Left lung (tissue), 10 donors: ENCODE data around the gene MYO5C. TPM values are rescaled to one million over a fixed set of nuclear protein-coding genes. Genes with fewer than 3 reads are reported as not detected.
A peak's percentile ranks its signal among the peaks of the same experiment; 100 is the strongest.

Experiments
- ATAC-seq: fragments of 200-7000 bp; cut with Tn5 transposase; one replicate; pipeline ENCODE4 v1.9.1; 2020; ENCODE audit warnings: moderate library complexity
- DNase-seq, 4 donors: peaks; one replicate each; pipeline ENCODE4 v3.0.0-alpha.2; 2013 to 2020
- H3K27ac ChIP-seq, 2 donors: fragments of 200-600 bp; sonication (generic) in 1 of 2; one replicate each; pipeline versions ENCODE4 v1.5.0 to v1.8.0; 2020 to 2021
- H3K27me3 ChIP-seq, 2 donors: fragments of 200-600 bp; sonication (generic) in 1 of 2; one replicate each; pipeline versions ENCODE4 v1.5.0 to v1.8.0; 2020 to 2021
- H3K36me3 ChIP-seq, 2 donors: fragments of 200-600 bp; sonication (generic) in 1 of 2; one replicate each; pipeline versions ENCODE4 v1.5.0 to v1.8.0; 2020 to 2021
- H3K4me1 ChIP-seq, 2 donors: fragments of 200-600 bp; one replicate each; pipeline ENCODE4 v1.8.0; 2021
- H3K4me3 ChIP-seq, 2 donors: fragments of 200-600 bp; sonication (generic) in 1 of 2; one replicate each; pipeline versions ENCODE4 v1.5.0 to v1.8.0; 2020 to 2021; ENCODE audit warnings: mild to moderate bottlenecking in 1 of 2
- H3K9me3 ChIP-seq, 2 donors: fragments of 200-600 bp; sonication (generic) in 1 of 2; one replicate each; pipeline versions ENCODE4 v1.5.0 to v1.8.0; 2020 to 2021
- intact Hi-C, 2 donors: fragments of 100-400 bp; cut with DNase I; formaldehyde crosslinking; loops; one replicate each; pipeline versions ENCODE4 v1.11.2 to v1.14.2; 2022
- polyA plus RNA-seq, 6 donors: library from polyadenylated mRNA; unstranded; fragments of 120-200 nt; gene quantifications; one replicate each; pipeline ENCODE4 v1.2.1, GENCODE V29; 2013; ENCODE audit not compliant: insufficient read length in 6 of 6
- total RNA-seq, 2 donors: library from RNA; stranded (reverse); fragmentation: NEBNext Ultra II Directional; extraction: Animal tissue kit (Norgen Biotek cat#: 25700); gene quantifications; one replicate each; pipeline ENCODE4 v1.2.1, GENCODE V29; 2021
- TF ChIP-seq, protein P1 (sequence below), 2 donors: fragments of 200-600 bp; sonication (generic) in 1 of 2; IDR thresholded peaks; one replicate each; pipeline versions ENCODE4 v1.5.0 to v1.8.0; 2021; ENCODE audit warnings: antibody characterized with exemption in 2 of 2
- donor health status: DM: no; HTN: yes; CAD: no.
- donor health status: DM: no; HTN: no; CAD: no.

MYO5C gene
- total and polyA plus RNA-seq, 8 donors, result 29.7 to 89.2 (median 36.7) TPM

DNA sequence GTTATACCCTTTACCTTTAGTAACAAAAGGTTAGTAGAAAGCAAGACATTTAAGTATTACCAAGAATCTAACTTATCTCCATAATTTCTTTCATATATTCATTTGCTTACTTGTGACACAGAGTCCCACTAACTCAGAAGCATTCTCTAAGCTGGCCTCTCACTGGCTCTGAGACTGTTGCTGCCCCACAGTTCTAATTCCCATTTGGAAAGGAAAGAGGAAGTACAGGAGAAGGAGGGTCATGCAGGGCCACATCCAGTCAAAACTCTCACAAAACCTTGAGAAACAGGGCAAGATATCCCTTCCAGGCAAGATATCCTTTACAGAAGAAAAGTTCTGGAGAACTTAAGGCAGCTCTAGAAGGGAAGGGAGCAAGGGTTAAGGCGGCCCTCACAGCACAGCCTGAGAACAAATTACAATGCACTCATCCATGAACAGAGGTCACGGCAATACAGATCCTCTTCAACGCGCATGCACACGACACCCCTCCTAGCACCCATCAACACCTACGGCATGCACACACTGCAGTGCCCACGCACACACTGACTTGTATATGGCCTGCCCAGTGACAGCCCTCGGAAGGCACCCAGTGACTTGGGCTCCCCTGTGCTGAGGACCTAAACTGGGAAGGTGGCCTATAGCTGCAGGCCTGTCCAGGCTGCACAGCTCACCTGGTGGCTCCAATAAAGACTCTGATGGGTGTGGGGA is 13.0 kb upstream of the MYO5C start:
- Histone ChIP-seq H3K4me1 (no peaks in the 10 kb centered on the region), H3K36me3 (peaks cover 0 to 35% of the 10 kb centered on the region in 2 donors), H3K4me3 (no peak overlapping the region), H3K9me3 (no peaks in the 10 kb centered on the region), H3K27me3 (no peaks in the 10 kb centered on the region), H3K27ac (no peak overlapping the region)
- TF ChIP-seq, protein P1, sequence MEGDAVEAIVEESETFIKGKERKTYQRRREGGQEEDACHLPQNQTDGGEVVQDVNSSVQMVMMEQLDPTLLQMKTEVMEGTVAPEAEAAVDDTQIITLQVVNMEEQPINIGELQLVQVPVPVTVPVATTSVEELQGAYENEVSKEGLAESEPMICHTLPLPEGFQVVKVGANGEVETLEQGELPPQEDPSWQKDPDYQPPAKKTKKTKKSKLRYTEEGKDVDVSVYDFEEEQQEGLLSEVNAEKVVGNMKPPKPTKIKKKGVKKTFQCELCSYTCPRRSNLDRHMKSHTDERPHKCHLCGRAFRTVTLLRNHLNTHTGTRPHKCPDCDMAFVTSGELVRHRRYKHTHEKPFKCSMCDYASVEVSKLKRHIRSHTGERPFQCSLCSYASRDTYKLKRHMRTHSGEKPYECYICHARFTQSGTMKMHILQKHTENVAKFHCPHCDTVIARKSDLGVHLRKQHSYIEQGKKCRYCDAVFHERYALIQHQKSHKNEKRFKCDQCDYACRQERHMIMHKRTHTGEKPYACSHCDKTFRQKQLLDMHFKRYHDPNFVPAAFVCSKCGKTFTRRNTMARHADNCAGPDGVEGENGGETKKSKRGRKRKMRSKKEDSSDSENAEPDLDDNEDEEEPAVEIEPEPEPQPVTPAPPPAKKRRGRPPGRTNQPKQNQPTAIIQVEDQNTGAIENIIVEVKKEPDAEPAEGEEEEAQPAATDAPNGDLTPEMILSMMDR (IDR thresholded peaks at IDR 0.05), result no peak
- ATAC-seq (peak; percentile 36), DNase-seq (no peak)
- intact Hi-C loops, result no loop called here

DNA sequence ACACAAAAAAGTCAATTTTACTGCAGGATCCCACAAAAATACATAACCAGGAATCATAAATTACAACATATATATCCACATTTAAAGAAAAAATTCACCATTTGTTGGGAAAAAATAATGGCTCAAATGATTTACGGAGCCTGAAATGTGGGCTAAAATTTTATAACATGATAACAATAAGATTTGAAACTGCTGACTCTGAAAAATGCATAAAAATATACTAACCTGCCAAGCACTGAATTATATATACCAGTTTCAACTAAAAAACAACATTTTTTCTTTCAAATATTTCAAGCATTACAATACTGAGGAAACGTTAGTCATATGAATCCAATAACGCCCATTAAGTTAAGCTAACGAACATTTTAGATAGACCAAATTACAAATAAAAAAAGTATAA is 12.2 kb upstream of the MYO5C start:
- Histone ChIP-seq H3K27me3 (no peaks in the 10 kb centered on the region), H3K36me3 (peaks cover 0 to 27% of the 10 kb centered on the region in 2 donors), H3K27ac (no peak overlapping the region), H3K9me3 (no peaks in the 10 kb centered on the region), H3K4me1 (no peaks in the 10 kb centered on the region), H3K4me3 (no peak overlapping the region)
- DNase-seq (no peak), ATAC-seq (no peak)
- TF ChIP-seq, protein P1 (IDR thresholded peaks at IDR 0.05), result no peak
- intact Hi-C loops, result no loop called here

DNA sequence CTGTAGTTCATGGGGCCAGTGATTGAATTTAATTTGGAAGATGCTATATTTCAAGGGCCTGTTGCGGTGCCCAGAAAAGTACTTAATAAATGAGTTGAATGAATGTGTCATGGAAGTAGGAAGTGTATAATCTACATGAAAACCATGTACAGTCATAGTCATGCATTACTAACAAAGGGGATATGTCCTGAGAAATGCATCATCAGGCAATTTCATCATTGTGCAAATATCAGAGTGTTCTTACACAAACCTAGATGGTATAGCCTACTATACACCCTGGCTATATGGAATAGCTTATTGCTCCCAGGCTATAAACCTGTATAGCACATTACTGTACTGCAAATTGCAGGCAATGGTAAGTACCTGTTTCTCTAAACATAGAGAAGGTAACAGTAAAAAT is 10.7 kb upstream of the MYO5C start:
- H3K27me3 ChIP-seq, result no peaks in the 10 kb centered on the region
- no peaks in the 10 kb centered on the region for H3K4me1 ChIP-seq
- DNase-seq, result no peak
- H3K9me3 ChIP-seq, result no peaks in the 10 kb centered on the region
- ATAC-seq, result no peak
- peaks cover 0 to 14% of the 10 kb centered on the region in 2 donors for H3K36me3 ChIP-seq
- intact Hi-C loops, result no loop called here
- no peak overlapping the region for H3K27ac ChIP-seq
- TF ChIP-seq, protein P1 (IDR thresholded peaks at IDR 0.05), result no peak
- H3K4me3 ChIP-seq, result no peak overlapping the region

DNA sequence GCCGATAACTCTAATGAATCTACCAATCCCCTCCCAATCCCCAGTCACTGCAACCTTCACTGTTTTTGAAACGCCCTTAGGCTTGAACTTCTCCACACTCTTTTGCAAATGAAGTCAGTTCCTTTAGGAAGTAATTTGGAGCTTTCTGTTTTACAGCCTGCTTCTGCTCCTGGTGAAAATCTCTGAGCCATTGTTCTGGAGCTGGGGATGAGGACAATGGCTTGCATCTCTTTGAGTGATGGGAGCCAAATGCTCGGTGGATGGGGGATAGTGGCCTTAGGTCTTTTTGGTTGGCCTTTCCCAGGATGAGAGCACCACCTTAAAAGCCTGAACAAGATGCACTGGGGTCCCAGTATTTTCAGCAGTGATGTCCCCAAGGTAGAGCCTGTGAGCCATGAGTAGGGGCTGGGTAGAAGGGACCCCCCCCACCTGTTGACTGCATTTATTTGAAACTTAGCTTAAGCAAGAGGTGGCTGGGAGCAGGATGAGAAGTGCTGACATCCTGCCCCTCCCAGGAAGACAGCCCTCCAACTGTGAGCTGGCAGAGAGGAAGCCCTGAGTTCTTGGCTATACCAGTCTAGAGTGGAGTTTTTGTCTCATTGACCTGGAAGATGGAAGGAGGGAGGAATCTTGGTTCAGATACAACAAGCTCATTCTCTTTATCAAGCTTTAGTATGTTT is 7.6 kb upstream of the MYO5C start:
- TF ChIP-seq, protein P1 (IDR thresholded peaks at IDR 0.05), result no peak
- H3K36me3 ChIP-seq, result no peaks in the 10 kb centered on the region

DNA sequence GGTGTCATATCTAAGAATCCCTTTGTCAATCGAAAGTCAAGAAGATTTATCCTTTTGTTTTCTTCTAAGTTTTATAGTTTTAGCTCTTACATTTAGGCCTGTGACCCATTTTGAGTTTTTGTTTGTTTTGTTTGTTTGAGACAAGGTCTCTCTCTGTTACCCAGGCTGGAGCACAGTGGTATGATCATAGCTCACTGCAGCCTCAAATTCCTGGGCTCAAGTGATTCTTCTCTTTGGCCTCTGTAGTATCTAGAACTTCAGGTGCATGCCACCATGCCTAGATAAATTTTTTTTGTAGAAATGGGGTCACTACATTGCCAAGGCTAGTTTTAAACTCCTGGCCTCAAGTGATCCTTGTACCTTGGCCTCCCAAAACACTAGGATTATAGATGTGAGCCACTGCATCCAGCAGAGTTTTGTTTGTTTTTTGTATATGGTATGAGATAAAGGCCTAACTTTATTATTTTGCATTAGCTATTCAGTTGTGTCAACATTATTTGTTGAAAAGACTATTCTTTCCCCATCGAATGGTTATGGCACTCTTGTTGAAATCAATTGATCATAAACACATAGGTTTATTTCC is 5.8 kb upstream of the MYO5C start:
- TF ChIP-seq, protein P1 (IDR thresholded peaks at IDR 0.05), result no peak
- Histone ChIP-seq H3K27me3 (peaks cover 0 to 1% of the 10 kb centered on the region in 2 donors), H3K4me1 (no peaks in the 10 kb centered on the region), H3K36me3 (no peaks in the 10 kb centered on the region), H3K4me3 (no peak overlapping the region), H3K27ac (no peak overlapping the region), H3K9me3 (no peaks in the 10 kb centered on the region)
- intact Hi-C loops, result no loop called here
- DNase-seq (no peak), ATAC-seq (no peak)

More for the DNA sequence above, 7.6 kb upstream of the MYO5C start:
- intact Hi-C loops, result no loop called here
- ATAC-seq (no peak), DNase-seq (no peak)
- Histone ChIP-seq H3K4me1 (no peaks in the 10 kb centered on the region), H3K4me3 (no peak overlapping the region), H3K27me3 (no peaks in the 10 kb centered on the region), H3K27ac (no peak overlapping the region), H3K9me3 (no peaks in the 10 kb centered on the region)
